Endodermal cell (in vitro differentiated cells): ENCODE measurements around the gene RAPGEF4. TPM values are rescaled to one million over a fixed set of nuclear protein-coding genes. Genes with fewer than 3 reads are reported as not detected.

Experiments used
- DNase-seq: peaks from one replicate; pipeline ENCODE4 v3.0.0-alpha.2; 2017
- H3K27ac ChIP-seq: 2 replicates; pipeline ENCODE4 v1.5.1; 2013; ENCODE audit warnings: mild to moderate bottlenecking, low read depth, low read length, moderate library complexity
- H3K27me3 ChIP-seq: 2 replicates; pipeline ENCODE4 v1.6.1; 2013; ENCODE audit warnings: mild to moderate bottlenecking, low read length, moderate library complexity; ENCODE audit not compliant: insufficient read depth, control insufficient read depth, poor library complexity, severe bottlenecking
- H3K36me3 ChIP-seq: 2 replicates; pipeline ENCODE4 v1.7.0; 2013; ENCODE audit warnings: mild to moderate bottlenecking, low read length, moderate library complexity; ENCODE audit not compliant: control insufficient read depth, insufficient read depth
- H3K4me1 ChIP-seq: one replicate; pipeline ENCODE4 v1.7.0; 2013; ENCODE audit warnings: low read length; ENCODE audit not compliant: control insufficient read depth, insufficient read depth
- H3K4me3 ChIP-seq: 2 replicates; pipeline ENCODE4 v1.5.1; 2013; ENCODE audit warnings: mild to moderate bottlenecking, low read length, moderate library complexity
- H3K9ac ChIP-seq: 2 replicates; pipeline ENCODE4 v1.6.1; 2013; ENCODE audit warnings: mild to moderate bottlenecking, low read length, moderate library complexity; ENCODE audit not compliant: poor library complexity, severe bottlenecking; ENCODE audit errors: extremely low read depth
- H3K9me3 ChIP-seq: 2 replicates; pipeline ENCODE4 v1.6.1; 2013; ENCODE audit warnings: mild to moderate bottlenecking, low read length, moderate library complexity; ENCODE audit not compliant: control insufficient read depth
- H3K27ac Mint-ChIP-seq: 2 replicates; pipeline ENCODE4 v1.8.0; 2020; ENCODE audit warnings: mixed read lengths
- H3K27me3 Mint-ChIP-seq: 2 replicates; pipeline ENCODE4 v1.8.0; 2021; ENCODE audit warnings: mild to moderate bottlenecking, mixed read lengths; ENCODE audit not compliant: insufficient read depth
- H3K36me3 Mint-ChIP-seq: 2 replicates; pipeline ENCODE4 v1.8.0; 2020; ENCODE audit warnings: low read depth, mixed read lengths
- H3K4me1 Mint-ChIP-seq: 2 replicates; pipeline ENCODE4 v1.8.0; 2020; ENCODE audit warnings: mixed read lengths
- H3K4me3 Mint-ChIP-seq: 2 replicates; pipeline ENCODE4 v1.8.0; 2020; ENCODE audit warnings: mild to moderate bottlenecking, moderate library complexity, mixed read lengths
- H3K9me3 Mint-ChIP-seq: 2 replicates; pipeline ENCODE4 v1.8.0; 2020; ENCODE audit warnings: mild to moderate bottlenecking, mixed read lengths
- WGBS, 2 experiments: methylation state at CpG; one replicate each; pipeline versions ENCODE4 v1.1.5 to v1.1.7; 2013; ENCODE audit warnings: missing lambda C conversion rate in 2 of 2, mixed read lengths in 1 of 2; ENCODE audit not compliant: insufficient coverage in 1 of 2, insufficient read length in 1 of 2; 5-methylcytosine and 5-hydroxymethylcytosine counted together
- total RNA-seq, 2 donors: library from RNA; stranded (reverse); fragmentation: NEBNext Ultra II Directional in 1 of 2; extraction: Animal tissue kit (Norgen Biotek cat#: 25700) in 1 of 2; gene quantifications; 2 replicates in 1 of 2; 3 replicates in 1 of 2; pipeline ENCODE4 v1.2.1, GENCODE V29; 2021
- TF ChIP-seq, protein P1 (sequence below): fragments of 200-600 bp; sonication (generic); conservative IDR thresholded peaks from 2 replicates; pipeline ENCODE4 v1.5.0; 2021; ENCODE audit warnings: antibody characterized with exemption, mild to moderate bottlenecking

The RAPGEF4 gene
- total RNA-seq, 2 donors from 2014 or later: 0.77 to 0.88 TPM

DNA sequence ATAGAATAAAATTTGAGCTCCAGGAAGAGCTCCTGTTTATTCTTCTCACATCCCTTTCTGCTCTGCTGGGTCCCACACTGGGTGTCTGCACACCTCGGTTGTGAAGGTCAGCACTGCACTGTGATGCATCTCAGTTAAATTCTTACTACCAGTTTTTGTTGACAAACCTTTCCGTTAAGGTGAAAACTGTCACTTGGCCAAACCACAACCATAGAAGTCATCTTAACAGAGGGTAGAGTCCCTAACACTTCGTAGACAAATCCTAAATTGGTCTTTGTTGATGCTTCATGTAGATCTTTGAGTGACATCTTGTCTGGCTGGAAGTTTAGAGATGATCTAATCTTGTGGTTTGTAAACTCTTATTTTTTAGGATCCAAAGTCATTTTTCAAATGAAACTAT, 172.6 kb downstream of the RAPGEF4 start:
- Mint-ChIP-seq H3K4me1 (peaks cover 6% of the 10 kb centered on the region), H3K36me3 (no peaks in the 10 kb centered on the region), H3K27ac (no peak overlapping the region), H3K27me3 (no peaks in the 10 kb centered on the region), H3K4me3 (no peak overlapping the region), H3K9me3 (no peaks in the 10 kb centered on the region)
- Histone ChIP-seq H3K4me3 (no peak overlapping the region), H3K4me1 (no peaks in the 10 kb centered on the region), H3K9me3 (no peaks in the 10 kb centered on the region), H3K27ac (no peak overlapping the region), H3K36me3 (no peaks in the 10 kb centered on the region), H3K27me3 (no peaks in the 10 kb centered on the region), H3K9ac (no peak overlapping the region)
- TF ChIP-seq, protein P1, sequence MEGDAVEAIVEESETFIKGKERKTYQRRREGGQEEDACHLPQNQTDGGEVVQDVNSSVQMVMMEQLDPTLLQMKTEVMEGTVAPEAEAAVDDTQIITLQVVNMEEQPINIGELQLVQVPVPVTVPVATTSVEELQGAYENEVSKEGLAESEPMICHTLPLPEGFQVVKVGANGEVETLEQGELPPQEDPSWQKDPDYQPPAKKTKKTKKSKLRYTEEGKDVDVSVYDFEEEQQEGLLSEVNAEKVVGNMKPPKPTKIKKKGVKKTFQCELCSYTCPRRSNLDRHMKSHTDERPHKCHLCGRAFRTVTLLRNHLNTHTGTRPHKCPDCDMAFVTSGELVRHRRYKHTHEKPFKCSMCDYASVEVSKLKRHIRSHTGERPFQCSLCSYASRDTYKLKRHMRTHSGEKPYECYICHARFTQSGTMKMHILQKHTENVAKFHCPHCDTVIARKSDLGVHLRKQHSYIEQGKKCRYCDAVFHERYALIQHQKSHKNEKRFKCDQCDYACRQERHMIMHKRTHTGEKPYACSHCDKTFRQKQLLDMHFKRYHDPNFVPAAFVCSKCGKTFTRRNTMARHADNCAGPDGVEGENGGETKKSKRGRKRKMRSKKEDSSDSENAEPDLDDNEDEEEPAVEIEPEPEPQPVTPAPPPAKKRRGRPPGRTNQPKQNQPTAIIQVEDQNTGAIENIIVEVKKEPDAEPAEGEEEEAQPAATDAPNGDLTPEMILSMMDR: no peak
- DNase-seq: no peak
- WGBS, 2 experiments: 89% methylated on average over 3 of the region's 3 CpGs; no CpG with 5 or more reads in 1 of the 2 experiments

DNA sequence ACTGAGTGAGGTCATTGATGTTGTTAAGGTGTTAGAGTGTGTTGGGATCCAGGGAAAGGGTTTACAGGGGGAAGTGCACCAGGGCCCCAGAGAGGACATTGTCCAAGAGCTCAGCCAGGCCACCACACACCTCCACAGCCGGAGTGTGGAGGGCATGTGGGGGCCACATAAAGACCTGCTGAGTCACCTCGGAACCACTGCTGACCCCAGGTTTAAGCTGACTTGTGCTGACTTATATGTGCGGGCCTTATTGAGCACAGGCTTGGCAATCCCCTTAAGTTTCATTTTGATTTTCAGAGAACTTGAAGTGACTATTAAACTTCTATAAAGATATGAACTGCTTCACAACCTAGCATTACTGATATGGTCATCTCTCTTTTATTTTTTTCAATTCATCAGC, 173.8 kb downstream of the RAPGEF4 start:
- Mint-ChIP-seq H3K9me3 (no peaks in the 10 kb centered on the region), H3K27me3 (no peaks in the 10 kb centered on the region), H3K36me3 (no peaks in the 10 kb centered on the region), H3K4me1 (peaks cover 6% of the 10 kb centered on the region), H3K27ac (no peak overlapping the region), H3K4me3 (no peak overlapping the region)
- Histone ChIP-seq H3K36me3 (no peaks in the 10 kb centered on the region), H3K9ac (no peak overlapping the region), H3K27ac (no peak overlapping the region), H3K27me3 (no peaks in the 10 kb centered on the region), H3K9me3 (no peaks in the 10 kb centered on the region), H3K4me1 (no peaks in the 10 kb centered on the region), H3K4me3 (no peak overlapping the region)
- WGBS, 2 experiments: 90 to 97% methylated on average over 3 of the region's 3 CpGs
- TF ChIP-seq, protein P1: no peak
- DNase-seq: no peak

DNA sequence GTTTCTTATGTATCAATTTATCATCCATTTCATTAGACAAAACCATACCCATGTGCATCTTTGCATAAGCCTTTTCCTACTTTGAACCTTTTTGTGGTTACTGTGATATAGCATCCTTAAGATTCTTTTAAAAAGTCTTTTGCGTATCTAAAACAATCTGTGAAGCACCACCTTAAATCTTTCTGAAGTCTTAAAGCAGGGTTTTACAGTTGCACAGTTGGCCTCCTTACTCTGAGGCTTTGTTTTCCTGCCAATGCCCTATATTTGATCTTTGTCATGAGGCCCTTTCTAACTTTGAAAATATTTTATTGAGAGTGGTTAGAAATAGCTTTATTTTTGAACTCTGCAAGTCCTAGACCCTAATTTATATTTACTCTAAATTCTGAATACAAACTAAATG, 176.6 kb downstream of the RAPGEF4 start:
- TF ChIP-seq, protein P1: no peak
- H3K27ac ChIP-seq: no peak overlapping the region
- H3K27me3 Mint-ChIP-seq: no peaks in the 10 kb centered on the region
- no peaks in the 10 kb centered on the region for H3K4me1 ChIP-seq
- H3K4me3 ChIP-seq: no peak overlapping the region
- 86 to 98% methylated on average over 1 of the region's 1 CpG for WGBS, 2 experiments
- no peaks in the 10 kb centered on the region for H3K36me3 ChIP-seq
- no peak overlapping the region for H3K27ac Mint-ChIP-seq
- no peak overlapping the region for H3K9ac ChIP-seq
- no peak for DNase-seq
- H3K36me3 Mint-ChIP-seq: no peaks in the 10 kb centered on the region
- H3K27me3 ChIP-seq: no peaks in the 10 kb centered on the region
- no peaks in the 10 kb centered on the region for H3K4me1 Mint-ChIP-seq
- H3K9me3 Mint-ChIP-seq: no peaks in the 10 kb centered on the region
- H3K9me3 ChIP-seq: no peaks in the 10 kb centered on the region
- no peak overlapping the region for H3K4me3 Mint-ChIP-seq
